SK-N-SH (cell line): ENCODE data around the gene CPVL. TPM values are rescaled to one million over a fixed set of nuclear protein-coding genes. Genes with fewer than 3 reads are reported as not detected.
A peak's percentile ranks its signal among the peaks of the same experiment; 100 is the strongest.

ENCODE experiments used
- CTCF ChIA-PET: fragments of 300-600, 350-600 bp; formaldehyde crosslinking; extraction: SDS; loops from one replicate; lab custom pipeline; 2021; lab: Yijun Ruan, JAX
- POLR2A ChIA-PET: fragments of 350-600 bp; sonication (Branson Sonifier 250); formaldehyde crosslinking; extraction: SDS; loops from one replicate; lab custom pipeline; 2020; ENCODE audit warnings: antibody characterized with exemption, inconsistent platforms; lab: Yijun Ruan, JAX
- DNase-seq: peaks from one replicate; pipeline ENCODE4 v3.0.0; 2012
- H2AFZ ChIP-seq: fragments of 200-600 bp; sonication (generic); 2 replicates; pipeline ENCODE4 v1.8.1; 2016; ENCODE audit warnings: antibody characterized with exemption, mild to moderate bottlenecking, low read depth
- H3F3A ChIP-seq: fragments of 200-600 bp; sonication (generic); replicated peaks from 2 replicates; pipeline ENCODE3; 2016; ENCODE audit warnings: antibody characterized with exemption, mild to moderate bottlenecking; ENCODE audit not compliant: insufficient read depth
- H3K27ac ChIP-seq, 2 experiments: fragments of 200-500 bp in 1 of 2; fragments of 200-600 bp in 1 of 2; sonication (Bioruptor generic) in 1 of 2; sonication (generic), shearing (Covaris generic) in 1 of 2; 2 replicates each; pipeline versions ENCODE4 v1.5.1 to v1.6.1; 2014 to 2016; ENCODE audit warnings: low read depth in 2 of 2, inconsistent platforms in 1 of 2, low read length in 1 of 2, mild to moderate bottlenecking in 1 of 2, mixed read lengths in 1 of 2
- H3K27me3 ChIP-seq: fragments of 200-600 bp; sonication (generic), shearing (Covaris generic); 2 replicates; pipeline ENCODE4 v1.6.1; 2016; ENCODE audit warnings: mixed run types; ENCODE audit not compliant: insufficient read depth
- H3K36me3 ChIP-seq, 2 experiments: fragments of 200-500 bp in 1 of 2; fragments of 200-600 bp in 1 of 2; sonication (Bioruptor generic) in 1 of 2; sonication (generic) in 1 of 2; replicated peaks in 1 of 2; 2 replicates each; pipeline versions ENCODE3 to v1.5.1; 2014 to 2016; ENCODE audit warnings: low read length in 1 of 2, mild to moderate bottlenecking in 1 of 2; ENCODE audit not compliant: insufficient read depth in 2 of 2, control insufficient read depth in 1 of 2
- H3K4me1 ChIP-seq, 2 experiments: fragments of 200-500 bp in 1 of 2; fragments of 200-600 bp in 1 of 2; sonication (Bioruptor generic) in 1 of 2; sonication (generic), shearing (Covaris generic) in 1 of 2; 2 replicates each; pipeline versions ENCODE4 v1.5.1 to v1.6.1; 2014 to 2016; ENCODE audit warnings: low read depth in 1 of 2, low read length in 1 of 2, mixed run types in 1 of 2; ENCODE audit not compliant: insufficient read depth in 2 of 2, control insufficient read depth in 1 of 2
- H3K4me2 ChIP-seq: fragments of 200-600 bp; sonication (generic), shearing (Covaris generic); 2 replicates; pipeline ENCODE4 v1.6.1; 2017; ENCODE audit warnings: mixed run types
- H3K4me3 ChIP-seq, 2 experiments: fragments of 200-500 bp in 1 of 2; fragments of 200-600 bp in 1 of 2; sonication (Bioruptor generic) in 1 of 2; sonication (generic), shearing (Covaris generic) in 1 of 2; 2 replicates each; pipeline versions ENCODE4 v1.5.1 to v1.8.1; 2014 to 2016; ENCODE audit warnings: low read depth in 2 of 2, inconsistent platforms in 1 of 2, low read length in 1 of 2, mild to moderate bottlenecking in 1 of 2, mixed read lengths in 1 of 2, moderate library complexity in 1 of 2
- H3K79me2 ChIP-seq: fragments of 200-600 bp; sonication (generic); 2 replicates; pipeline ENCODE4 v1.8.1; 2017; ENCODE audit warnings: mild to moderate bottlenecking; ENCODE audit not compliant: insufficient read depth
- H3K9ac ChIP-seq: fragments of 200-600 bp; sonication (generic); 2 replicates; pipeline ENCODE4 v1.6.1; 2017; ENCODE audit warnings: mixed run types
- H3K9me2 ChIP-seq: fragments of 200-600 bp; sonication (generic); 2 replicates; pipeline ENCODE4 v1.6.1; 2017; ENCODE audit warnings: mixed run types
- H3K9me3 ChIP-seq: fragments of 200-600 bp; sonication (generic); 2 replicates; pipeline ENCODE4 v1.6.1; 2017; ENCODE audit warnings: mixed run types, mild to moderate bottlenecking, moderate library complexity
- H4K20me1 ChIP-seq: fragments of 200-600 bp; sonication (generic); 2 replicates; pipeline ENCODE4 v1.6.1; 2017; ENCODE audit warnings: mild to moderate bottlenecking, mixed run types; ENCODE audit not compliant: insufficient read depth
- ELF1 ChIP-seq: IDR thresholded peaks from 2 replicates; pipeline ENCODE4 v1.4.0; 2012
- EZH2phosphoT487 ChIP-seq: fragments of 200-600 bp; sonication (generic); IDR thresholded peaks from 2 replicates; pipeline ENCODE4 v1.6.1; 2017; ENCODE audit warnings: low read depth, mixed run types, mild to moderate bottlenecking, antibody characterized with exemption, moderate library complexity, borderline replicate concordance
- MXI1 ChIP-seq: IDR thresholded peaks from 2 replicates; pipeline ENCODE4 v1.6.1; 2012; ENCODE audit warnings: mild to moderate bottlenecking, low read depth, low read length, improper control_type of control experiment
- POLR2AphosphoS5 ChIP-seq: IDR thresholded peaks from 2 replicates; pipeline ENCODE4 v1.6.1; 2012; ENCODE audit warnings: low read depth, low read length
- REST ChIP-seq: IDR thresholded peaks from 2 replicates; pipeline ENCODE4 v1.6.1; 2012; ENCODE audit warnings: mild to moderate bottlenecking, low read depth, low read length, moderate library complexity
- RFX5 ChIP-seq: IDR thresholded peaks from 2 replicates; pipeline ENCODE4 v1.6.1; 2012; ENCODE audit warnings: mild to moderate bottlenecking, improper control_type of control experiment, low read length
- RXRA ChIP-seq: IDR thresholded peaks from 2 replicates; pipeline ENCODE4 v1.4.0; 2012; ENCODE audit warnings: low read depth, mild to moderate bottlenecking, borderline replicate concordance
- SIN3A ChIP-seq: IDR thresholded peaks from 2 replicates; pipeline ENCODE4 v1.6.1; 2012; ENCODE audit warnings: low read depth, mild to moderate bottlenecking, low read length, moderate library complexity, borderline replicate concordance
- TAF1 ChIP-seq: IDR thresholded peaks from 2 replicates; pipeline ENCODE4 v1.6.1; 2012; ENCODE audit warnings: low read depth, mild to moderate bottlenecking, low read length, moderate library complexity, borderline replicate concordance
- USF1 ChIP-seq: IDR thresholded peaks from 2 replicates; pipeline ENCODE4 v1.4.0; 2012; ENCODE audit warnings: low read depth, borderline replicate concordance
- WGBS: methylation state at CpG from one replicate; pipeline ENCODE4 v1.1.6; 2017; ENCODE audit warnings: low lambda C conversion rate; 5-methylcytosine and 5-hydroxymethylcytosine counted together
- polyA plus RNA-seq, 3 experiments: library from polyadenylated mRNA; depleted of rRNA; stranded (reverse); fragments of >200 nt; gene quantifications; 2 replicates each; pipeline ENCODE4 v1.2.3, GENCODE V29; 2012

Gene CPVL
- polyA plus RNA-seq, 1 of the 3 experiments (the other 2 are of a cell fraction) = not detected

GRCh38 chr7:29091715-29092114, 54.6 kb downstream of the CPVL start (continued):
- TF ChIP-seq USF1 (no peak), TAF1 (no peak), REST (no peak), SIN3A (no peak), RXRA (no peak), MXI1 (no peak), RFX5 (no peak)

GRCh38 chr7:29090836-29091601, 55.3 kb downstream of the CPVL start:
- POLR2A ChIA-PET = no interaction called here
- no peaks in the 10 kb centered on the region for H3F3A ChIP-seq
- no peak overlapping the region for H2AFZ ChIP-seq
- H3K4me3 ChIP-seq = no peak overlapping the region
- H3K79me2 ChIP-seq = no peaks in the 10 kb centered on the region
- DNase-seq = peak; percentile 41
- H3K9me3 ChIP-seq = no peaks in the 10 kb centered on the region
- H3K9me2 ChIP-seq = no peaks in the 10 kb centered on the region
- H3K36me3 ChIP-seq = no peaks in the 10 kb centered on the region
- CTCF ChIA-PET = interaction anchor here (0.6 to 48.2 kb wide), 14 partner anchors 10 to 318 kb away, joined by 3 to 1647 read pairs (median 6); partner anchors contain the start of gene TRIL
- H4K20me1 ChIP-seq = no peaks in the 10 kb centered on the region
- peak overlapping the region in 1 of 2 experiments; percentile 36; a peak in 1 of 4 replicates for H3K27ac ChIP-seq
- peaks cover 0 to 26% of the 10 kb centered on the region in 2 experiments; a peak in 2 of 4 replicates for H3K4me1 ChIP-seq
- no peak overlapping the region for H3K9ac ChIP-seq
- TF ChIP-seq POLR2AphosphoS5 (no peak), ELF1 (no peak), EZH2phosphoT487 (no peak)
- H3K4me2 ChIP-seq = no peak overlapping the region
- H3K27me3 ChIP-seq = peaks cover 7% of the 10 kb centered on the region; the same call in 1 of the 2 replicates
- WGBS = 38% methylated on average over 10 of the region's 10 CpGs
